Measurements from ENCODE around the gene ATRIP.

GRCh38 chr3:48502121-48502520 lies 55.6 kb downstream of the ATRIP start:
- TF ChIP-seq CTCF (IDR thresholded peaks at IDR 0.05) (no peak), POLR2A (IDR thresholded peaks at IDR 0.05) (no peak)

All from heart left ventricle (tissue), 13 donors.